ENCODE results near the gene HIGD1A. TPM values are rescaled to one million over a fixed set of nuclear protein-coding genes. Genes with fewer than 3 reads are reported as not detected.

HIGD1A gene
- polyA plus RNA-seq, 1 donor: 145 TPM

DNA sequence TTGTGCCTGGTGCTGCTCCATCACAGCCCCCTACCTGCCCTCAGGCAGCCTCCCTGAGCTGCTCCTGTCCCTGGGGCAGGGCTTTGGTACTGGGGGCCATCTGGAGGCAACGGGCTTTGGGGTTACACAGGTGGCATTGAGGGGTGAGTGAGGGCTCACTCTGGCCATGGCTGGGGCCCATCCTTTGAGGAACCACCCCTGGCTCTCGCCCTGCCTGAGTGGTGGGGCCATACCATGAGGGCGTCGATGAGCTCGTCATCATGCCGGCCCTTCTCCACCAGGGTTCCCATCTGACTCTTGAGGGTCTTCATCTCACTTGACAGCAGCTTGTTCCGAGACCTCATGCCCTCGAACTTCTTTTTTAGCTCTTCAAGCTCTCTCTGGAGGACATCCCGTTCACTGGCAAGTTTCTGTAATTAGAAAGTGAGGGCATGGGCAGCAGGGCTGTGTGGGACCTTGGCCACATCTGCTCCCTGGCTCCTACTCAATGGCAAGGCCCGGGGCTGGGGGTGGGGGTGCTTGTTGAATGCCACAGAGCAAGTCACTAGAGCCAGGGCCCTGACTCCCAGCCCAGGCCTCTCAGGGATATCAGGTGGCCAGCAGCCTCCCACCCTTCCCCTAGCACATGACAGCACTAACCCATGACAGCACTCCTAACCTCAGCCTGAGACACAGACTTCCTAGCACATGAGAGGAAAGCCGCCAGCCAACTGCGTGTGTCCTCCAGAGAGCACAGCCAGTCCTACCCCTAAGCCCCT lies 64.7 kb downstream of the HIGD1A start:
- DNase-seq: peak; percentile 62

DNA sequence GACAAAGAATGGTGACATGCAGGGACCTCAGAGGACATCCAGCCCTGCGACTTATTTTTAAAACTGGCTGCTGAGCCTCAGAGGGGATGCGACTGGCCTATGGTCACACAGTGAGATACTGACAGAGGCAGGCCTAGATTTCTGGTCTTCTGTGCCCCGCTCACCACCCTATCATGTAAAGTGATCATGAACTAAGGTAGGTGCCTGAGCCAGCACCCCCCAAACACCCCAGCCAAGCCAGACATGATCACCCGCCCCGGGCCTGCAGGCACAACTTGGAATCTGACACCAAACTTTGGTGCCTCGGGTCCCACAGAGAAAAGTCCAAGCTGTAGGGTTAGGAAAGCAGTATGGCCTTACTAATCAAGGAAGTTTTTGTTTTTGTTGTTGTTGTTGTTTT lies 67.8 kb downstream of the HIGD1A start:
- DNase-seq: no peak

DNA sequence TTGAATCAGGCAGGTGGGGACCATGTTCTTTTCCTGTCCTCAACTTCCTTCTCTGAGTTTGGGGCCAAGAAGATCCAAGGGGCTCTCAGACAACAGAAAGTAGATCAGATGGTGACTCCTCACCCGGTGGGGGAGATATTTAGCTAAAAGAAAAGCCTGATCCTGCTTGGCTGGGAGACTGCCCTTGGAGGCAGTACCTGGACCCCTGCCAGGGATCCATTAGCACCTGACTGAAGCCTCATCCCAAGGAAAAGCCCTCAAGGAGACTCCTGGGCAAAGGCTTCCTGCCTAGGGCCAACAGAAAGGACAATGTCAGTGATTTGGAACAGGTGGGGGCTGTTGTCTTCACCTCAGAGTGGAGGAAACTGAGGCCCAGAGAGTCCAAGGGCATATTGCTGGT lies 68.2 kb downstream of the HIGD1A start:
- no peak for DNase-seq

DNA sequence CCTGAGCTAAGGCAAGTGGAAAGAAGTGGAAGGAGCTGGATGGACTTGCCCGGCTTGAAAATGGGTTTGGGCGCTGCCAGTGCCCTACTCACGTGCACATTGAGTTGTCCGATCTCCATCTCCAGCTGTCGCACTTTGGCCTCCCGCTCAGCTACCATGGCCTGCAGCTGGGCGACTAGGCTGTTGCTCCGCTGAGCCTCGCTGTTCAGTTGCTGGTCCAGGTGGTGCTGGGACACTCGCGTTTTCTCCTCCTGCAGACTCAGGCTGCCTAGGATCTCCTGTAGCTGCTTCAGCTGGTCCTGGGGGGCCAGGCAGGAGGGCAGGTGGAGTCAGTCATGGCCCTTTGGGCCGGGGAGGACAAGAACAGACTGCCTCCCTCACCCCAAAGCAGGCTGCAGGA lies 68.7 kb downstream of the HIGD1A start:
- no peak for DNase-seq

DNA sequence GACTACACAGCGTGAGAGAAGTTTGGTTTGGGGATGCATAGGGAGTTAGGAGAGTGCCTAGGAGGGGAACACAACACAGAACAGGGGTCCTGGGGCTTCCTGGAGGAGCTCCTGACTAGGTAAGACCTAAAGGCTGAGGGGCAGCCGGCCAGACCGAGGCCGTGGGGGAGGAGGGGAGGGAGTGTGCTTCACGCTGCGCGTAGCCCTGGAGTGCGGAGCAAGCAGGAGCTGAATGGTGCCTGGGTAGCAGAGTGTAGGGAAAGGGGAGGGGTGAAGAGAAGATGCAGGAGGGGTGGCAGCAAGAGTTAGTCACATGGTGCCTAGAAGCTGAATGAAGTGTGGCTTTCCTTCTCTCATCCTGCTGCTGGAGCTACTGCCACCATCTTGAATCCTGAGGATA lies 69.3 kb downstream of the HIGD1A start:
- no peak for DNase-seq

DNA sequence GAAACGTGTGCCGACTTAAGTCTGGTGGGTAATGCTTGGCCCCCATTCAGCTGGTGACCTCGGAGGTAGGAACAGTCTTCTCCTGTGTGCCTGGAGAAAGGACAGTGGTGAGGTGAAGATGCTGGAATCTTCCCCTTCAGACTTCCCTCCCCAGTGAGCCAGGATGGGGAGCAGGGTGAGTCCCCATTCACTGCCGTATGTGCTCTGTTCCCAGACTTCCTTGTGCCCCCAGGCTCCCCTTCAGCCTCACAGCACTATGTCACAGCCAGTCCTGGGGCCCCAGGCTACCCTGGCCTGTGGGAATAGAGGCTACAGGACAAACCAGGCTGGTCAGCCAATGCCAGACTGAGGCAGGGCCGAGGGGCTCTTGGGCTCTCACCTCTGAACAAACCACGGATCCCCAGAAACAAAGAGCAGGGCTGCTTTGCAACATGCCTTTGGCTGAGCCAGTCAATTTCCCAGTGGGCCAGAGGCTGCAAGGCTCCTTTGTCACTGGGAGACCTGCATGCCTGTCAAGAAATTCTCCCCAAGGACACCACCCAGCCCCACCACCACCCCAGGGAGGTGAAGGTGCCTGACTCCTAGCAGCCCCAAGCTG lies 69.9 kb downstream of the HIGD1A start:
- no peak for DNase-seq

DNA sequence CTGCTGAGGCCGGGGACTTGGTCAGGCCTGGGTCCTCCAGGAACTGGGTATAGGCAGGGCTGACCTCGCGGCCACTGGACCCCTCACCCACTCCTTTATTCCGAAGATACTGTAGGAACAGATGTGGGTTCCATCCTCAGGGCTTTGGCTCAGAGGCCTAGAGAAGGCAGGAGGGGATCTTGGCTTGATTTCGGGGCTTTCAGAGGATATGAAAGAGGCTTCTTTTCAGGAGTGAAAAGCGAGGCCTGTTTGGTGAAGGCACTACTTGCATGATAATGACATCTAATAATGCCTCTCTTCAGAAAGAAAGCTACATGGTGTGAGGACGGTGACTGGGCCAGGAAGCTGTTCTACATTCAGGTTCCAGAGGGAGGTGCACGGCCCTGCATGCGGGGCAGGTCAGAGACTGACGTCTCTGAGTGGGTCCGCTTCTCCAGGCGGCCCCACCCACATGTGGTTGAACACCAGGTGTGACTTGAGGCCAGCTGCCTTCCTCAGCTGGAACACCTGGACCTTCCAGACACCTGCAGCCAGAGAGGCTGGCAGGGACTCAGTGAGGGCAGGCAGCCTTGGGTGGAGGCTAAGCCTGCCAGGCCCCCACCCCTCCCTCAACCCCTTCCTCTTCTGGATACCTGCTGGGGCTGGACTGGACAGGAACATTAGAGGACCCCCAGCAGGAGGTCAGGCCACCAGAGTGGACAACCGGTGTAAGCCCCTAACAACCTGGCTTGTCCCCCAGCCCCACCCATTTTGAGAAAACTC lies 70.6 kb downstream of the HIGD1A start:
- DNase-seq: no peak

Other genes starting within 250 kb of the HIGD1A start
- gene SEC22C, start 222.5 kb downstream of the HIGD1A start, polyA plus RNA-seq (ENCODE audit: insufficient read length): 49.7 TPM
- 23.9 TPM for gene SS18L2, start 213.6 kb downstream of the HIGD1A start, polyA plus RNA-seq (ENCODE audit: insufficient read length)
- 220 TPM for gene NKTR, start 203.8 kb downstream of the HIGD1A start, polyA plus RNA-seq (ENCODE audit: insufficient read length)
- gene ZBTB47, start 150.8 kb downstream of the HIGD1A start, polyA plus RNA-seq (ENCODE audit: insufficient read length): 12.7 TPM
- not detected for gene KLHL40, start 119.0 kb downstream of the HIGD1A start, polyA plus RNA-seq (ENCODE audit: insufficient read length)
- gene HHATL, start 101.7 kb downstream of the HIGD1A start, polyA plus RNA-seq (ENCODE audit: insufficient read length): 0.88 TPM
- 3.8 TPM for gene CCDC13, start 31.2 kb downstream of the HIGD1A start, polyA plus RNA-seq (ENCODE audit: insufficient read length)
- gene ACKR2, start 5.0 kb upstream of the HIGD1A start, polyA plus RNA-seq (ENCODE audit: insufficient read length): 2.7 TPM
- 1.3 TPM for gene CYP8B1, start 71.4 kb upstream of the HIGD1A start, polyA plus RNA-seq (ENCODE audit: insufficient read length)
- gene ZNF662, start 101.7 kb upstream of the HIGD1A start, polyA plus RNA-seq (ENCODE audit: insufficient read length): 51.6 TPM
- 6.1 TPM for gene GASK1A, start 174.8 kb upstream of the HIGD1A start, polyA plus RNA-seq (ENCODE audit: insufficient read length)